Endodermal cell (in vitro differentiated cells): ENCODE results near the gene ATP2B2. TPM values are rescaled to one million over a fixed set of nuclear protein-coding genes. Genes with fewer than 3 reads are reported as not detected.

Source experiments
- DNase-seq: peaks from one replicate; pipeline ENCODE4 v3.0.0-alpha.2; 2017
- H3K27ac ChIP-seq: 2 replicates; pipeline ENCODE4 v1.5.1; 2013; ENCODE audit warnings: mild to moderate bottlenecking, low read depth, low read length, moderate library complexity
- H3K27me3 ChIP-seq: 2 replicates; pipeline ENCODE4 v1.6.1; 2013; ENCODE audit warnings: mild to moderate bottlenecking, low read length, moderate library complexity; ENCODE audit not compliant: insufficient read depth, control insufficient read depth, poor library complexity, severe bottlenecking
- H3K36me3 ChIP-seq: 2 replicates; pipeline ENCODE4 v1.7.0; 2013; ENCODE audit warnings: mild to moderate bottlenecking, low read length, moderate library complexity; ENCODE audit not compliant: control insufficient read depth, insufficient read depth
- H3K4me1 ChIP-seq: one replicate; pipeline ENCODE4 v1.7.0; 2013; ENCODE audit warnings: low read length; ENCODE audit not compliant: control insufficient read depth, insufficient read depth
- H3K4me3 ChIP-seq: 2 replicates; pipeline ENCODE4 v1.5.1; 2013; ENCODE audit warnings: mild to moderate bottlenecking, low read length, moderate library complexity
- H3K9ac ChIP-seq: 2 replicates; pipeline ENCODE4 v1.6.1; 2013; ENCODE audit warnings: mild to moderate bottlenecking, low read length, moderate library complexity; ENCODE audit not compliant: poor library complexity, severe bottlenecking; ENCODE audit errors: extremely low read depth
- H3K9me3 ChIP-seq: 2 replicates; pipeline ENCODE4 v1.6.1; 2013; ENCODE audit warnings: mild to moderate bottlenecking, low read length, moderate library complexity; ENCODE audit not compliant: control insufficient read depth
- H3K27ac Mint-ChIP-seq: 2 replicates; pipeline ENCODE4 v1.8.0; 2020; ENCODE audit warnings: mixed read lengths
- H3K27me3 Mint-ChIP-seq: 2 replicates; pipeline ENCODE4 v1.8.0; 2021; ENCODE audit warnings: mild to moderate bottlenecking, mixed read lengths; ENCODE audit not compliant: insufficient read depth
- H3K36me3 Mint-ChIP-seq: 2 replicates; pipeline ENCODE4 v1.8.0; 2020; ENCODE audit warnings: low read depth, mixed read lengths
- H3K4me1 Mint-ChIP-seq: 2 replicates; pipeline ENCODE4 v1.8.0; 2020; ENCODE audit warnings: mixed read lengths
- H3K4me3 Mint-ChIP-seq: 2 replicates; pipeline ENCODE4 v1.8.0; 2020; ENCODE audit warnings: mild to moderate bottlenecking, moderate library complexity, mixed read lengths
- H3K9me3 Mint-ChIP-seq: 2 replicates; pipeline ENCODE4 v1.8.0; 2020; ENCODE audit warnings: mild to moderate bottlenecking, mixed read lengths
- CTCF ChIP-seq: fragments of 200-600 bp; sonication (generic); conservative IDR thresholded peaks from 2 replicates; pipeline ENCODE4 v1.5.0; 2021; ENCODE audit warnings: antibody characterized with exemption, mild to moderate bottlenecking
- WGBS, 2 experiments: methylation state at CpG; one replicate each; pipeline versions ENCODE4 v1.1.5 to v1.1.7; 2013; ENCODE audit warnings: missing lambda C conversion rate in 2 of 2, mixed read lengths in 1 of 2; ENCODE audit not compliant: insufficient coverage in 1 of 2, insufficient read length in 1 of 2; 5-methylcytosine and 5-hydroxymethylcytosine counted together
- total RNA-seq, 2 donors: library from RNA; stranded (reverse); fragmentation: NEBNext Ultra II Directional in 1 of 2; extraction: Animal tissue kit (Norgen Biotek cat#: 25700) in 1 of 2; gene quantifications; 2 replicates in 1 of 2; 3 replicates in 1 of 2; pipeline ENCODE4 v1.2.1, GENCODE V29; 2021

ATP2B2 gene
- total RNA-seq, 2 donors from 2014 or later = 0.09 TPM; not detected in 1

- no peak overlapping the region for H3K27ac Mint-ChIP-seq
Observed at GRCh38 chr3:10367506-10367905, 137.9 kb downstream of the ATP2B2 start.

DNA sequence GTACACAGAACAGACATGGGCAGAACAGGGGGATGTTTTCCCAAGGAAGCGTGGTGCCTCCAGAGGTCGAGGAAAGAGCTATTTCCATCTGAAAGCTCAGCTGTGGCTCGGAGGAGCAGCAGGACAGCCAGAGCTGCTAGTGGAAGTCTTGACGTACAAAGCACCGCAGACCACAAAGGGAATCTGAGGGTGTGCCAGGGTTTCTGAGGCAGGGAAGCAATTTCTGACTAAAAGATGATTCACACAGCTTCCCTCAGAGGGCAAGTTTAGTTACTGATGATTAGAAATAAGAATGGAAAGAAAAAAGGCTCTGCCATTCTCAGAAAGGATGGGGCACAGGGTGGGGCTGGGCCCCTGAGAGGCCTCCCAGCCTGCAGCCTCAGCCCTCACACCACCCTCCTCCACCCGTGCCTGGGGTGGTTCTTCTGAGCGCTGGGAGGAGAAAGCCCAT, 138.7 kb downstream of the ATP2B2 start:
- DNase-seq = no peak
- Mint-ChIP-seq H3K9me3 (peaks cover 3% of the 10 kb centered on the region), H3K36me3 (no peaks in the 10 kb centered on the region), H3K4me3 (no peak overlapping the region), H3K4me1 (peaks cover 6% of the 10 kb centered on the region), H3K27me3 (no peaks in the 10 kb centered on the region), H3K27ac (no peak overlapping the region)
- Histone ChIP-seq H3K9ac (no peak overlapping the region), H3K36me3 (no peaks in the 10 kb centered on the region), H3K9me3 (no peaks in the 10 kb centered on the region), H3K27me3 (no peaks in the 10 kb centered on the region), H3K27ac (no peak overlapping the region), H3K4me1 (no peaks in the 10 kb centered on the region), H3K4me3 (no peak overlapping the region)
- 43 to 67% methylated on average over 7 of the region's 7 CpGs for WGBS, 2 experiments
- TF ChIP-seq CTCF = no peak

More at GRCh38 chr3:10367506-10367905, 137.9 kb downstream of the ATP2B2 start:
- no peaks in the 10 kb centered on the region for H3K36me3 ChIP-seq
- Mint-ChIP-seq H3K36me3 (no peaks in the 10 kb centered on the region), H3K9me3 (peaks cover 3% of the 10 kb centered on the region), H3K4me3 (no peak overlapping the region), H3K27me3 (no peaks in the 10 kb centered on the region), H3K4me1 (no peaks in the 10 kb centered on the region)
- TF ChIP-seq CTCF = no peak
- no peak for DNase-seq
- no peaks in the 10 kb centered on the region for H3K27me3 ChIP-seq
- no peaks in the 10 kb centered on the region for H3K4me1 ChIP-seq
- WGBS, 2 experiments = 92 to 98% methylated on average over 5 of the region's 5 CpGs
- no peaks in the 10 kb centered on the region for H3K9me3 ChIP-seq
- no peak overlapping the region for H3K27ac ChIP-seq
- H3K4me3 ChIP-seq = no peak overlapping the region
- H3K9ac ChIP-seq = no peak overlapping the region

- Histone ChIP-seq H3K4me3 (no peak overlapping the region), H3K36me3 (no peaks in the 10 kb centered on the region), H3K27ac (no peak overlapping the region), H3K4me1 (no peaks in the 10 kb centered on the region), H3K27me3 (no peaks in the 10 kb centered on the region), H3K9ac (no peak overlapping the region), H3K9me3 (no peaks in the 10 kb centered on the region)
- peaks cover 11% of the 10 kb centered on the region for H3K4me1 Mint-ChIP-seq
- no peak for DNase-seq
- H3K4me3 Mint-ChIP-seq = no peak overlapping the region
- H3K36me3 Mint-ChIP-seq = no peaks in the 10 kb centered on the region
- H3K27ac Mint-ChIP-seq = no peak overlapping the region
- TF ChIP-seq CTCF = no peak
- WGBS, 2 experiments = 85 to 89% methylated on average over 4 to 6 of the region's 6 CpGs
- peaks cover 10% of the 10 kb centered on the region for H3K9me3 Mint-ChIP-seq
- H3K27me3 Mint-ChIP-seq = no peaks in the 10 kb centered on the region
Observed at GRCh38 chr3:10365791-10366190, 139.6 kb downstream of the ATP2B2 start.
